ENCODE data around the gene ADCY3.

DNA sequence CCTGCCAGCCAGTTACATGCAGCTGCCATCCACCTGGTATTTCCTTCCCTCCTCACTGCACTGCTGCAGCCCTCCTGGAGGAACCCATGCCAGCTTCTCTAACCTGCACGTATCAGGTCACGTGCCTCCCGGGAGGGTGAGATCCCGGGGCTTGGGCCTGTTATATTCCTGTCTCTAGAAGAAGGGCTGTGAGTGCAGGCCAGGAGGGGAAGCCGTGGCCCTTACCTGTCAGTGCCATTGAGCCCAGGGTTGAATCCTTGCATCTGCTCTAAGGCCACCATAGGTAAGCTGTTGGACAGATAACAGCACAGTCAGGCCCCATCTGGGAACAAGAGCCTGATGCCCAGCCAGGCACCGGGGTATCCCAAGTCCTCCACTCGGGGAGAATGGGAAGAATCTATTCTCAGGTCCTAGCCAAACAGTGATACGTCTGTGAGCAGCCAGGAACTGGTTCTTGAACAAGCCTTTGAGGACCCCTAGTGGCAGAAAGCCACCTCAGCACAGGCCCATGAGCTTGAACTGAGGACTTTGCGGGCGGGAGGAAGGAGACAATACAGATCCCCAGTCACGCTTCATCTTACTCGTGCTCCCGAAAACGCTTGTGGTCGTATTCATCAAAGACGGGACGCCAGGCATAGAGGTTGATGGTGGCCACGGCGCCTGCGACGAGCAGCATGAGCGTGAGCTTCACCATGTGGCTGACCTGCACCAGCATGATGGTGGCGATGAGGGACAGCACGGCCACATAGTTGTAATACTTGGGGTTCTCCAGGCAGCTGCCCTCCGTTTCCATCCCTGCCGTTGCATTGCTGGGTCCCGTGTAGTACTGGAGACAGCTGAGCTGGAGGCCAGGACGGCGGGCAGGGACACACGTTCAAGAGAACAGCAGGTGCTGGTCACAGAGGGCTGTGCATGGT is 92.5 kb downstream of the ADCY3 start:
- TF ChIP-seq, protein P1, sequence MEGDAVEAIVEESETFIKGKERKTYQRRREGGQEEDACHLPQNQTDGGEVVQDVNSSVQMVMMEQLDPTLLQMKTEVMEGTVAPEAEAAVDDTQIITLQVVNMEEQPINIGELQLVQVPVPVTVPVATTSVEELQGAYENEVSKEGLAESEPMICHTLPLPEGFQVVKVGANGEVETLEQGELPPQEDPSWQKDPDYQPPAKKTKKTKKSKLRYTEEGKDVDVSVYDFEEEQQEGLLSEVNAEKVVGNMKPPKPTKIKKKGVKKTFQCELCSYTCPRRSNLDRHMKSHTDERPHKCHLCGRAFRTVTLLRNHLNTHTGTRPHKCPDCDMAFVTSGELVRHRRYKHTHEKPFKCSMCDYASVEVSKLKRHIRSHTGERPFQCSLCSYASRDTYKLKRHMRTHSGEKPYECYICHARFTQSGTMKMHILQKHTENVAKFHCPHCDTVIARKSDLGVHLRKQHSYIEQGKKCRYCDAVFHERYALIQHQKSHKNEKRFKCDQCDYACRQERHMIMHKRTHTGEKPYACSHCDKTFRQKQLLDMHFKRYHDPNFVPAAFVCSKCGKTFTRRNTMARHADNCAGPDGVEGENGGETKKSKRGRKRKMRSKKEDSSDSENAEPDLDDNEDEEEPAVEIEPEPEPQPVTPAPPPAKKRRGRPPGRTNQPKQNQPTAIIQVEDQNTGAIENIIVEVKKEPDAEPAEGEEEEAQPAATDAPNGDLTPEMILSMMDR (IDR thresholded peaks at IDR 0.05), result peak; percentile 72 to 91 (median 80)
- TF ChIP-seq POLR2A (IDR thresholded peaks at IDR 0.05), result no peak
